GM12864 (cell line): ENCODE measurements around the gene VWA7.
A peak's percentile ranks its signal among the peaks of the same experiment; 100 is the strongest.
"Not testable (repeated sequence)": the region's sequence is repeated elsewhere in the genome, so short reads cannot be mapped to it uniquely, and the experiment has no call there.

Experiments used
- DNase-seq: peaks from one replicate; pipeline ENCODE4 v3.0.0-alpha.2; 2011; ENCODE audit warnings: low read depth
- H3K4me3 ChIP-seq: 2 replicates; pipeline ENCODE4 v1.5.1; 2011; ENCODE audit warnings: mild to moderate bottlenecking, low read depth, low read length, control low read depth
- TF ChIP-seq, protein P1 (sequence below): IDR thresholded peaks from 2 replicates; pipeline ENCODE4 v1.5.1; 2011; ENCODE audit warnings: low read depth, mild to moderate bottlenecking, moderate library complexity, low read length, control low read depth, inconsistent platforms; ENCODE audit errors: missing control alignments

The VWA7 gene

DNA sequence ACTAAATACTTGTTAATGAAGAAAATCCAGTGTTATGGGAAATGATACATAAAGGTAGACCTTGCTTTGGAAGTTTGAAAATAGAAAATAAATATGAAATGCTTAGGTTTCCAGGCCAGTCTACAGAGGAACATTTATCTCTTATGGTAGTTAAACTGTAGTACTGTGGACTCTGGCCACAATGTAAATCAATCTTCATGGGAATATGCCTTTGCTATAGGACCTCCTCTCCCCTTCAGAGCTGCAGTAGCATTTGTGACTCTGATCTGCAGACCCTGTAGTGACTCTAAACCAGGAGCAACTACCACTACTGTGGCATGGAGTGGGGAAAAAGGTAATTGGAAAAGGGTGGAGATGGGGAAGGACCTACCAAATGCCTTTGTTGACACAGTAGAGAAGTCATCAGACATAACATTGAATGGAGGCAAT lies 42.8 kb upstream of the VWA7 start:
- DNase-seq, result no peak
- no peak overlapping the region for H3K4me3 ChIP-seq
- TF ChIP-seq, protein P1, sequence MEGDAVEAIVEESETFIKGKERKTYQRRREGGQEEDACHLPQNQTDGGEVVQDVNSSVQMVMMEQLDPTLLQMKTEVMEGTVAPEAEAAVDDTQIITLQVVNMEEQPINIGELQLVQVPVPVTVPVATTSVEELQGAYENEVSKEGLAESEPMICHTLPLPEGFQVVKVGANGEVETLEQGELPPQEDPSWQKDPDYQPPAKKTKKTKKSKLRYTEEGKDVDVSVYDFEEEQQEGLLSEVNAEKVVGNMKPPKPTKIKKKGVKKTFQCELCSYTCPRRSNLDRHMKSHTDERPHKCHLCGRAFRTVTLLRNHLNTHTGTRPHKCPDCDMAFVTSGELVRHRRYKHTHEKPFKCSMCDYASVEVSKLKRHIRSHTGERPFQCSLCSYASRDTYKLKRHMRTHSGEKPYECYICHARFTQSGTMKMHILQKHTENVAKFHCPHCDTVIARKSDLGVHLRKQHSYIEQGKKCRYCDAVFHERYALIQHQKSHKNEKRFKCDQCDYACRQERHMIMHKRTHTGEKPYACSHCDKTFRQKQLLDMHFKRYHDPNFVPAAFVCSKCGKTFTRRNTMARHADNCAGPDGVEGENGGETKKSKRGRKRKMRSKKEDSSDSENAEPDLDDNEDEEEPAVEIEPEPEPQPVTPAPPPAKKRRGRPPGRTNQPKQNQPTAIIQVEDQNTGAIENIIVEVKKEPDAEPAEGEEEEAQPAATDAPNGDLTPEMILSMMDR, result no peak

DNA sequence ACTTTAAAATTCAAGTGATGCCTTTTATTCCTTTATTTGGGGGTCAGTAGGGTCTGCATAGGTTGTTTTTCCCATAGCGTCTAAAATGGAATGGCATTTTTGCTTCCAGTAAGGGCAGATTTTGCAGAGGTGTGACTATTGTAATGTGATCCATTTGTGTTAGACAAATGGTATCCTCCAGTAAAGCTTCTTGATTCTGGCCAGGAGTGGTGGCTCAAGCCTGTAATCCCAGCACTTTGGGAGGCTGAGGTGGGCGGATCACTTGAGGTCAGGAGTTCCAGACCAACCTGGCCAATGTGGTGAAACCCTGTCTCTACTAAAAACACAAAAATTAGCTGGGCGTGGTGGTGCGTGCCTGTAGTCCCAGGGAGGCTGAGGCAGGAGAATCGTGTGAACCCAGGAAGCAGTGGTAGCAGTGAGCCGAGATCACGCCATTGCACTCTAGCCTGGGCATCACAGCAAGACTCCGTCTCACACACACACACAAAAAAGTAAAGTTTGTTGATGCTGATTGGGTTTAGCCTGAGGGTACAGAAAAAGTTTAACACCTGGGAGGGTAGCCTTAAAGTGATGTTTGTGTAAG lies 40.9 kb upstream of the VWA7 start:
- not testable (repeated sequence) for DNase-seq

DNA sequence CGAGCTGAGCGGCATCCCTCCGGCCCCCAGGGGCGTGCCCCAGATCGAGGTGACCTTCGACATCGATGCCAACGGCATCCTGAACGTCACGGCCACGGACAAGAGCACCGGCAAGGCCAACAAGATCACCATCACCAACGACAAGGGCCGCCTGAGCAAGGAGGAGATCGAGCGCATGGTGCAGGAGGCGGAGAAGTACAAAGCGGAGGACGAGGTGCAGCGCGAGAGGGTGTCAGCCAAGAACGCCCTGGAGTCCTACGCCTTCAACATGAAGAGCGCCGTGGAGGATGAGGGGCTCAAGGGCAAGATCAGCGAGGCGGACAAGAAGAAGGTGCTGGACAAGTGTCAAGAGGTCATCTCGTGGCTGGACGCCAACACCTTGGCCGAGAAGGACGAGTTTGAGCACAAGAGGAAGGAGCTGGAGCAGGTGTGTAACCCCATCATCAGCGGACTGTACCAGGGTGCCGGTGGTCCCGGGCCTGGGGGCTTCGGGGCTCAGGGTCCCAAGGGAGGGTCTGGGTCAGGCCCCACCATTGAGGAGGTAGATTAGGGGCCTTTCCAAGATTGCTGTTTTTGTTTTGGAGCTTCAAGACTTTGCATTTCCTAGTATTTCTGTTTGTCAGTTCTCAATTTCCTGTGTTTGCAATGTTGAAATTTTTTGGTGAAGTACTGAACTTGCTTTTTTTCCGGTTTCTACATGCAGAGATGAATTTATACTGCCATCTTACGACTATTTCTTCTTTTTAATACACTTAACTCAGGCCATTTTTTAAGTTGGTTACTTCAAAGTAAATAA lies 40.2 kb upstream of the VWA7 start:
- H3K4me3 ChIP-seq, result 0 out of 2 replicates have a peak overlapping the region, but pooled peaks have one; percentile 6

More for the DNA sequence above, 40.9 kb upstream of the VWA7 start:
- H3K4me3 ChIP-seq, result not testable (repeated sequence)

DNA sequence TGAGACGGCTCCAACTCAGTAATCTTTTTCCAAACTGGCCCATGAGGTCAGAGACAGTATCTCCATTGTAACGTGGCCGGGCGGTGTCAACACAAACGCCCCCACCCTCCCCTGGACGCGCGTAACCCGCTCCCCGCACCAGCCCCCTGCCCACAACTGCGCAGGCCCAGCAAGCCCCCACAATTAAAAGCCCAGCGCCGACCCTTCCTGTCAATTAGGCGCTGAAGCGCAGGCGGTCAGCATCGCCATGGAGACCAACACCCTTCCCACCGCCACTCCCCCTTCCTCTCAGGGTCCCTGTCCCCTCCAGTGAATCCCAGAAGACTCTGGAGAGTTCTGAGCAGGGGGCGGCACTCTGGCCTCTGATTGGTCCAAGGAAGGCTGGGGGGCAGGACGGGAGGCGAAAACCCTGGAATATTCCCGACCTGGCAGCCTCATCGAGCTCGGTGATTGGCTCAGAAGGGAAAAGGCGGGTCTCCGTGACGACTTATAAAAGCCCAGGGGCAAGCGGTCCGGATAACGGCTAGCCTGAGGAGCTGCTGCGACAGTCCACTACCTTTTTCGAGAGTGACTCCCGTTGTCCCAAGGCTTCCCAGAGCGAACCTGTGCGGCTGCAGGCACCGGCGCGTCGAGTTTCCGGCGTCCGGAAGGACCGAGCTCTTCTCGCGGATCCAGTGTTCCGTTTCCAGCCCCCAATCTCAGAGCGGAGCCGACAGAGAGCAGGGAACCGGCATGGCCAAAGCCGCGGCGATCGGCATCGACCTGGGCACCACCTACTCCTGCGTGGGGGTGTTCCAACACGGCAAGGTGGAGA lies 38.1 kb upstream of the VWA7 start, which contains the start of the genes HSPA1A and HSPA1L:
Gene HSPA1A, plus strand, starts transcription at position 519 of the 814 bp plus-strand sequence. Its CDS starts 214 bp downstream, at position 733.
Gene HSPA1L, minus strand, starts transcription at position 259 of the 814 bp plus-strand sequence. CDS start 3,311 bp downstream, outside the sequence.
- peak within 1 kb of the TSS; percentile 72 for H3K4me3 ChIP-seq
- TF ChIP-seq, protein P1, result no peak
- DNase-seq, result no peak

More for the DNA sequence above, 40.2 kb upstream of the VWA7 start:
- not testable (repeated sequence) for DNase-seq

DNA sequence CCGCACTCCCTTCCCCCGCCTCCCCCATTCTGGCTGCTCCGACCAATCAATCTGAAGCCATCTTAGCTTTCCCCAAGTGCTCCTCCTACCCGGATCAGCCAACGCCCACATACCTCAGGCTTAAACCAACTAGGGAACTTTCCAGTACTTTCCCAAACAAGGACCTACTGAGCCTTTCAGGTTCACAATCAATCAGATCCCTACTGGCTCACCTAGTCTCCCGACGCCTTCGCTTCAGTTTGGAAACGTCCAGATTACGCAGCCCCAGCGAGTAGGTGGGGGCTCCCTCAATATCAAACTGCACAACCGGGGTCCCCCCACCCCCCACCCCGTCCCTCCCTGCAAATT lies 37.5 kb upstream of the VWA7 start:
- TF ChIP-seq, protein P1, result no peak
- no peak for DNase-seq
- H3K4me3 ChIP-seq, result peak overlapping the region; percentile 72

DNA sequence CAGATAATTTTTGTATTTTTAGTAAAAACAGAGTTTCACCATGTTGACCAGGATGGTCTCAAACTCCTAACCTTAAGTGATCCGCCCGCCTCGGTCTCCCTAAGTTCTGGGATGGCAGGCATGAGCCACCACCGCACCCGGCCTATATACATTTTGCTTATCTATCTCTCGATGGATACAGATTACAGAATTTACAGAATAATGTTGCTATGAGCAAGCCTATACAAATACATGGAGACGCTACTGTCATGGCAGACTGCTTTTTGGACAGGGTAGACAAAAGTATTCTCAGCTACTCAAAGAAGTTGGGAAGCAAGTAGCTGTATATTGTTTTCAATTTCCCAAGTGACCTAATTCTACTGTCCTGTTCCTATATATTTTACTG lies 36.3 kb upstream of the VWA7 start:
- TF ChIP-seq, protein P1, result no peak
- no peak for DNase-seq
- H3K4me3 ChIP-seq, result no peak overlapping the region; the same call in 1 of the 2 replicates

DNA sequence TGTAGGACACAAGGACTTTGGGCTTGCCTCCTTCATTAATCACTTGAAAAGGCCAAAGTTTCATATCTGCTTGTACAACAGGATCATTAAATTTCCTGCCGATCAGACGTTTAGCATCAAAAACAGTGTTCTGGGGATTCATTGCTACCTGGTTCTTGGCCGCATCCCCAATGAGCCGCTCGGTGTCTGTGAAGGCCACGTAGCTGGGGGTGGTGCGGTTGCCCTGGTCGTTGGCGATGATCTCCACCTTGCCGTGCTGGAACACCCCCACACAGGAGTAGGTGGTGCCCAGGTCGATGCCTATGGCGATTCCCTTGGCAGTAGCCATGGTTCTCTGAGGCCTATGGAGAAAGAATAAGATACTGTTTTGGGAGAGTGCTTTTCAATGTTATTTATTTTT lies 34.5 kb upstream of the VWA7 start:
- TF ChIP-seq, protein P1, result no peak
- no peak overlapping the region for H3K4me3 ChIP-seq
- no peak for DNase-seq

DNA sequence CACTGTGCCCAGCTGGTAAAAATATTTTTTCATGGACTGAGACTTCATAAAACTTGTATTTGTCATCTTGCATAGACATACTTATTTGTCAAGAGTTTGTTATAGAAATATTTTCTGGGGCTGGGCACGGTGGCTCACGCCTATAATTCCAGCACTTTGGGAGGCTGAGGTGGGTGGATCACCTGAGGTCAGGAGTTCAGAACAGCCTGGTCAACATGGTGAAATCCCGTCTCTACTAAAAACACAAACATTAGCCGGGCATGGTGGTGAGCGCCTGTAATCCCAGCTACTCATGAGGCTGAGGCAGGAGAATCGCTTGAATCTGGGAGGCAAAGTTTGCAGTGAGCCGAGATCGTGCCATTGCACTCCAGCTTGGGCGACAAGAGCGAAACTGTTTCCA lies 31.5 kb upstream of the VWA7 start:
- DNase-seq, H3K4me3 ChIP-seq: not testable (repeated sequence)
